ENCODE results near the gene CD300LD. TPM values are rescaled to one million over a fixed set of nuclear protein-coding genes. Genes with fewer than 3 reads are reported as not detected.

The CD300LD gene
- polyA plus RNA-seq, 12 donors: not detected

- DNase-seq: no peak
Observed at GRCh38 chr17:74607221-74607620, 15.1 kb upstream of the CD300LD start.

- no peak for DNase-seq
Observed at GRCh38 chr17:74606050-74606449, 14.0 kb upstream of the CD300LD start.

GRCh38 chr17:74605361-74605760, 13.3 kb upstream of the CD300LD start:
- no peak for DNase-seq

- no peak for DNase-seq
Observed at GRCh38 chr17:74604761-74605160, 12.7 kb upstream of the CD300LD start.

- no peak for DNase-seq
Observed at GRCh38 chr17:74604200-74604599, 12.1 kb upstream of the CD300LD start.

GRCh38 chr17:74603746-74604145, 11.7 kb upstream of the CD300LD start:
- no peak for DNase-seq

- no peak for DNase-seq
Observed at GRCh38 chr17:74603037-74603635, 11.1 kb upstream of the CD300LD start.

GRCh38 chr17:74601944-74602572, 10.0 kb upstream of the CD300LD start:
- DNase-seq: no peak

GRCh38 chr17:74599448-74599939, 7.4 kb upstream of the CD300LD start:
- DNase-seq: no peak

- no peak for DNase-seq
Observed at GRCh38 chr17:74599023-74599399, 6.9 kb upstream of the CD300LD start.

- no peak for DNase-seq
Observed at GRCh38 chr17:74598346-74599022, 6.4 kb upstream of the CD300LD start.

- DNase-seq: no peak
Observed at GRCh38 chr17:74597069-74597790, 5.1 kb upstream of the CD300LD start.

GRCh38 chr17:74595037-74595750, 3.1 kb upstream of the CD300LD start:
- DNase-seq: no peak

GRCh38 chr17:74591503-74591902, 580 bp downstream of the CD300LD start:
- no peak for DNase-seq

GRCh38 chr17:74585711-74586110, 6.4 kb downstream of the CD300LD start:
- no peak for DNase-seq

- no peak for DNase-seq
Observed at GRCh38 chr17:74584292-74585060, 7.6 kb downstream of the CD300LD start.

GRCh38 chr17:74582633-74583032, 9.4 kb downstream of the CD300LD start:
- no peak for DNase-seq

GRCh38 chr17:74579900-74580299, 12.2 kb downstream of the CD300LD start:
- DNase-seq: no peak

GRCh38 chr17:74578979-74579378, 13.1 kb downstream of the CD300LD start:
- DNase-seq: no peak

GRCh38 chr17:74574489-74575142, 17.5 kb downstream of the CD300LD start:
- DNase-seq: no peak
